Left renal cortex interstitium (tissue), 4 donors: Measurements from ENCODE around the gene RBM20. TPM values are rescaled to one million over a fixed set of nuclear protein-coding genes. Genes with fewer than 3 reads are reported as not detected.

Experiments
- DNase-seq, 4 donors: peaks; one replicate each; pipeline ENCODE4 v3.0.0-alpha.2; 2013; ENCODE audit warnings: low read depth in 4 of 4, low spot score in 2 of 4, missing footprints in 1 of 4
- polyA plus RNA-seq, 4 donors: library from polyadenylated mRNA; unstranded; fragments of 120-200 nt; gene quantifications; one replicate each; pipeline ENCODE4 v1.2.1, GENCODE V29; 2013; ENCODE audit not compliant: insufficient read length in 4 of 4

Gene RBM20
- polyA plus RNA-seq, 4 donors = 1.7 to 9.7 (median 5.7) TPM

DNA sequence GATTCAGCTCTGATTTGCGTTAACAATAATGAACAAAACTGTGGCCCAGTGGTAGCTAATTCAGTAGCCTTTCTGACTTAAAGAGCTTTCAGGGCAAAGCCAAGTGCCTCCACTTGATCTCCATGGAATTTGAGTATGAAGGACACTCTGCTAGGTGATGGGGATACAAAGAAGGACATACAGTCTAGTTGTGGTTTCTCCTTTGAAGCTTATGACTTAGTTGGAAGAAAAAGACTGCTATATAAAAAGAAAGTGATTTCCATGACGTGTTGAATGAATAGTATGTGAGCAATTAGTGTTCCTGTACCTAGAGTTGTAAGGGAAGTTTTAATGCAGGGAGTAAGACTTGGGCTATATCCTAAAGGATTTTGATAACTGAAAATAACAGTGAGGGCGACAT lies 235.9 kb downstream of the RBM20 start:
- DNase-seq = no peak

DNA sequence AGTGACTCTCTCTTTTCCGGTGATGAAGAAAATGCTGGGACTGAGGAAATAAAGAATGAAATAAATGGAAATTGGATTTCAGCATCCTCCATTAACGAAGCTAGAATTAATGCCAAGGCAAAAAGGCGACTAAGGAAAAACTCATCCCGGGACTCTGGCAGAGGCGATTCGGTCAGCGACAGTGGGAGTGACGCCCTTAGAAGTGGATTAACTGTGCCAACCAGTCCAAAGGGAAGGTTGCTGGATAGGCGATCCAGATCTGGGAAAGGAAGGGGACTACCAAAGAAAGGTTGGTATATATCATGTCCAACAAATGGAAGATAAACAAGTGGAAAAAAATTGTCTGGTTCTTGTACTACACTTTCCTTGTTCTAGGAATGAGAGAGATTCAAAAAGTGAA lies 237.1 kb downstream of the RBM20 start:
- DNase-seq = no peak

DNA sequence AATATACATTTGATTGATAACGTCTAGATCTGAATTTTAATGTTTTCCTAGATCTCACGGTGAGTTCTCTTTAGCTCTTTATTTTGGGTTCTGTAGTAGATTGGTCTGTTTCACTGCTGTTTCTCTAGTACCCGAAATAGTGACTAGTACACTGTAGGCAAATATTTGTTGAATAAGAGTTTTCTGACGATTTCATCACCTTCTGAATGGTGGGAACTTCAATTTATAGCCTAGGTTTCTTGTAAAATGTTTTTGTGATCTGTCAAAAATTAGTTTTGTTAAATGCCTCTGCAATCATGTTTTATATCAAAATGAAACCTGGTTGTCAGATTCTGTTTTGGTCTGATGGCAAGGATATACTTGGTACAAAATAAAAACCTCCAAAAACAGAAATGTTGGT lies 237.8 kb downstream of the RBM20 start:
- no peak for DNase-seq

DNA sequence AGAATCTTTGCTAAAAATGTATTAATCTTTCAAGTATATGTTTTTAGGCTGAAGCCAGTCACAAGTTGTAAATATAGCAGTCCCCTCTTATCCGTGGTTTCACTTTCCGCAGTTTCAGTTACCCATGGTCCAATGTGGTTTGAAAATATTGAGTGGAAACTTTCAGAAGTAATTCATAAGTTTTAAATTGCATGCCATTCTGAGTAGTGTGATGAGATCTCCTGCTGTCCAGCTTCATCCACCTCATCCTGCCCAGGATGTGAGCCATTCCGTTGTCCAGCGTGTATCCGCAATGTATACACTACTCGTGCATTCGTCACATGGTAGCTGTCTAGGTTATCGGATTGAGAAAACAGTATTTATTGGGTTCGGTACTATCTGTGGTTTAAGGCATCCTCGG lies 239.8 kb downstream of the RBM20 start:
- no peak for DNase-seq

DNA sequence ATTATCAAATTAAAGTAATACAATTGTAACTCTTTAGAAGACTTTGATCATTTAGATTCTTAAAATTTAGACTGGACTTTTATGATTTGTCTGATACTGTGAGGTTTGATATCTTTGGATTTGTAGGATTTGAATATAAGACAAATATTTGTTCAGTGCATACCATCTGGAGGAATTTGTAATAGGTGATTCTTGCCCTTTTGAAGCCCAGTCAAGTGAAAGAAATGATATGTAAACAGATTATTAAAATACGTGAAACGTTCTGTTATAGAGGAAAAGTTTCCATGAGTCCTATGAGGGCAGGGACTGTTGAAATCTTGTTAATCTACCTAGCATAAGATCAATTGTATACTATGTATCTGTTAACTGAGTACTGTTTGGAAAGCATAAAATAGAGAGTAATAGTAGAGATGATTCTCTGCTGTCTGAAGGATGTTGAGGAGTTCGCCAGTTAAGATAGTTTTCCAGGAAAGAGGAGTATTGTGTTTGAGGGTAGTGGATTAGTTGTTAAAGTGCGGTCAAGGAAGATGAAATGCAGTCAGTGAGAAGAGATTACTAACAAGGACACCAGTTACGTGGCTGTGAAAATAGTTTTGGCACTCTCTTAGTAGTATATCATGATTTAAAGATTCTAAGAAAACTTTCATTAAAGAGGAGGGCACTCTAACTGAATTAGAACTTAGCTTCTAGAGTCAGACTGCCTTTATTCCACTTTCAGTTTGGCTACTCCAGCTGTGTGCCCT lies 242.0 kb downstream of the RBM20 start:
- no peak for DNase-seq

DNA sequence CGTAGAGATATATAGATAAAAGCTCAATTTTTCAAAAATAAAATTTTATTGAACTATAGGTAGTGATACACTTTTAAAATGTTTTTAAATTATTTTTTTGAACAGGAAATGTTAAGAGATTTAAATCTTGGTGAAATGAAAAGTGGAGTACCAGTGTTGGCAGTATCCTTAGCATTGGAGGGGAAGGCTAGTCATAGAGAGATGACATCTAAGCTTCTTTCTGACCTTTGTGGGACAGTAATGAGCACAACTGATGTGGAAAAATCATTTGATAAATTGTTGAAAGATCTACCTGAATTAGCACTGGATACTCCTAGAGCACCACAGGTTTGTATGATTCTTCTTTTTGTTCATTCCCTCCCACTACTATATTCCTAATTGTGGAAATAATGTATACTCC lies 243.4 kb downstream of the RBM20 start:
- no peak for DNase-seq

Other genes starting within 250 kb of the RBM20 start
- 10 to 100 TPM in 2 of 4 donors, 1 to 10 TPM in 2; 9.3 to 13.3 (median 10.6) TPM for gene DUSP5, start 146.4 kb upstream of the RBM20 start, polyA plus RNA-seq
- 100 to 1,000 TPM in 1 of 4 donors, 10 to 100 TPM in 3; 79.6 to 105 (median 87.0) TPM for gene SMC3, start 76.6 kb upstream of the RBM20 start, polyA plus RNA-seq
- gene PDCD4, start 227.6 kb downstream of the RBM20 start, polyA plus RNA-seq = 100 to 1,000 TPM; 190 to 278 (median 215) TPM